Measurements from ENCODE around the gene TAF11L2.
"Not testable (repeated sequence)": the region's sequence is repeated elsewhere in the genome, so short reads cannot be mapped to it uniquely, and the experiment has no call there.

The TAF11L2 gene

GRCh38 chr5:17526504-17526903, 28.5 kb downstream of the TAF11L2 start:
- DNase-seq (ENCODE audit: low read depth): not testable (repeated sequence)

- DNase-seq (ENCODE audit: low read depth): not testable (repeated sequence)
Observed at GRCh38 chr5:17528369-17528768, 30.3 kb downstream of the TAF11L2 start, which contains the start of gene TAF11L6. TSS of gene TAF11L6 (plus strand) at chr5:17528669.
